Activated CD8-positive, alpha-beta memory T cell treated with anti-CD3 and anti-CD28 coated beads, Interleukin-2, amount 50 U/mL, for 48 hours (primary cell): ENCODE data around the gene LEFTY2.
A peak's percentile ranks its signal among the peaks of the same experiment; 100 is the strongest.
"Not testable (repeated sequence)": the region's sequence is repeated elsewhere in the genome, so short reads cannot be mapped to it uniquely, and the experiment has no call there.

ENCODE experiments used
- DNase-seq: peaks from one replicate; pipeline ENCODE4 v3.0.0-alpha.2; 2020

Gene LEFTY2, protein sequence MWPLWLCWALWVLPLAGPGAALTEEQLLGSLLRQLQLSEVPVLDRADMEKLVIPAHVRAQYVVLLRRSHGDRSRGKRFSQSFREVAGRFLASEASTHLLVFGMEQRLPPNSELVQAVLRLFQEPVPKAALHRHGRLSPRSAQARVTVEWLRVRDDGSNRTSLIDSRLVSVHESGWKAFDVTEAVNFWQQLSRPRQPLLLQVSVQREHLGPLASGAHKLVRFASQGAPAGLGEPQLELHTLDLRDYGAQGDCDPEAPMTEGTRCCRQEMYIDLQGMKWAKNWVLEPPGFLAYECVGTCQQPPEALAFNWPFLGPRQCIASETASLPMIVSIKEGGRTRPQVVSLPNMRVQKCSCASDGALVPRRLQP

GRCh38 chr1:225941187-225941941 lies at the start of gene LEFTY2:
Gene LEFTY2 (minus strand): TSS chr1:225941220. CDS start chr1:225941140, 80 bp downstream.
- DNase-seq = no peak

DNA sequence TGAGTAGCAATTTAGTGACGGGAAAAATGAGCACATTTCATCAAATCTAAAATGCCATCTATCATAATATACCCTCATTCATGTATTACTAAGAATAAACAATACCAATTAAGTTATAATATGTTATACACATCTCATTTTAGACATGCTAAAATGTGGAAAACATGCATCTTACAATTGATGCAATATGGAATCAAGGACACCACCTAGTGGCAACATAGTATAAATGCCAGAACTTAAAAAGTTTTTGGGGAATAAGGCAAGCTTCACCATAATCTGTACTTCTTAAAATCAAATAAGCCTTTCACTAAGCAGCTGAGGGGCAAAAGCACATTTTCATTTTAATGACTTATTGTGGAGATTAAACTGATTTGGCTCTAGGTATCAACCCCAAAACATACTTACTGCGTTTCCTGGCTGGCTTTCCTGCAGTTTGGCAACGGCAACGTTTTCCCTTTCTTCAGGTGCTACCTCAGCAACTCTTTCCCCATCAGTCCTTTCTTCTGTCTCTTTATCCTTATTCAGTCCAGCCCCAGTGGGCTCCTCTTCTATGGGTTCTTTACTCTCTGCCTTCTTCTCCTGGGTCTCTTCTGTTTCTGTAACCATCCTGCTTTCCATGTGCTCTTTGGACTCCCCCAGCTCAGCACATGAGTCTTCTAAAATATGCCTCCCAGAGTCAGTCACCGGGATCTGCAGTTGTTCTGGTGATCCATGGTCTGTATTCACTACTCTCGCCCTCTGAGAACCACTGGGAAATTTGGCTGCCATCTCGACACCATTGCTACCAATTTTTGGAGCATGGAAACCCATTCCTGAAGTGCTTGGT lies 46.7 kb upstream of the LEFTY2 start:
- DNase-seq = no peak

DNA sequence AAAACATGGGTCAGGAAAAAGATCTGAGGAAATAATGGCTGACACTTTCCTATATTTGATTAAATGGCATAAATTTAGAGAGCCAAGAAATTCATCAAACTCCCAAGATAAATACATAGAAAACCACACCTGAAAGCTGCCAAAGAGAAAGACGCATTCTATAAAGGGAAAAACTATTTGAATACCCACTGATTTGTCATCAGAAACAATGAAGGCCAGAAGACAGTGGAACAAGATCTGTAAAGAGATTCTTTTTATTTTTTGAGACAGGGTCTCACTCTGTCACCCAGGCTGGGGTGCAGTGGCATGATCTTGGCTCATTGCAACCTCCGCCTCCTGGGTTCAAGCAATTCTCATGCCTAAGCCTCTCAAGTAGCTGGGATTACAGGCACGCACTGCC lies 40.7 kb upstream of the LEFTY2 start:
- no peak for DNase-seq

DNA sequence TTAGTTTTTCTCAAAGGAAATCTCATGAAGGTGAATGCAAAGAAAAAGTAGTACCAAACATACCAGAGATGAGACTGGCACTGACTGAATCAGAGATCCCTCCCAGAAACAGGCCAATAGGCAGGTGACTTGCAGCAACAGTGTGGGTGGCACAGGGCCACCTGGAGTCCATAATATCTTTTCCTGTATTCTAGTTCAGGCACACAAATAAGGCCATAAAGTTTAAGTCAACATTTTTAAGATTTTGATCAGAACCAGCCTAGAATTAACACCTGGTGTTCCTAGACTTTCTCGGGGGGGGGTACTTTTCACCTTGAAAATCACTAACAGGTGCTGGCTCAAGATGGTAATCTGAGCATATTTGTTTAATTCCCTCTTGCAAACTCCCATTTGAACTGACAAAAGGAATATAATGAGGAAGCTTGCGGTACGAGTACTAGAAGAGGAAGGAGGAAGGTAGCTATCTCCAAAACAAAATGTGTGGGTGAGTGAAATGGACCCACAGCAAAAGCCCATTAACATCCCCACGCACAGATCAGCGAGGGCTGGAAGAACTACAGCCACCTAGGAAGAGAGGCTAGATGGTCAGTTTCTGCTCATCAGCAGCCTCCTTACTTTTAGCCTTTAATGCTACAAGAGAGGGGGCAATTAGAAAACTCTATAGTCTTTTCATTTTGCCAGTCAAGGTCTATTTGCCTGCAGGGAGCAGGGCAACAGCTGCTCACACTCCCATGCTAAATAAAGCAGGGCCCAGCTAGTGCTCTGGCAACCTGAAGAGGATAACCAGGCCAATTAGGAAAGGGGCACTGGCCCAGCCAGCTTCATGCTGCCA lies 39.2 kb upstream of the LEFTY2 start:
- no peak for DNase-seq

DNA sequence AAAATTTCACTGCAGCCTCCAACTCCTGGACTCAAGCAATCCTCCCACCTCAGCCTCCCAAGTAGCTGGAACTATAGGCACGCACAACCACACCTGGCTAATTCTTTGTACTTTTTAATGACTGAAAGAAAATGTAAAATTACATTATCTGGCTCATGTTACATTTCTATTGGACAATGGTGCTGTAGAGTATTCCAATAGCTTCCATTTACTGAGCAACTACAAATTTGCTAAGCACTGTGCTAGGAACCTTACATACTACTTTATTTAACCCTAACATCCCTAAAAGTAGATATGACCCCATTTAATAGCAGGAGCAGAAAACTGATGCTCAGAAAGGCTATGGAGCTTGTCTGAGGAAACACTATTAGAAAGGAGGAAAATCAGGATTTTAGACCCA lies 38.4 kb upstream of the LEFTY2 start:
- DNase-seq = no peak

DNA sequence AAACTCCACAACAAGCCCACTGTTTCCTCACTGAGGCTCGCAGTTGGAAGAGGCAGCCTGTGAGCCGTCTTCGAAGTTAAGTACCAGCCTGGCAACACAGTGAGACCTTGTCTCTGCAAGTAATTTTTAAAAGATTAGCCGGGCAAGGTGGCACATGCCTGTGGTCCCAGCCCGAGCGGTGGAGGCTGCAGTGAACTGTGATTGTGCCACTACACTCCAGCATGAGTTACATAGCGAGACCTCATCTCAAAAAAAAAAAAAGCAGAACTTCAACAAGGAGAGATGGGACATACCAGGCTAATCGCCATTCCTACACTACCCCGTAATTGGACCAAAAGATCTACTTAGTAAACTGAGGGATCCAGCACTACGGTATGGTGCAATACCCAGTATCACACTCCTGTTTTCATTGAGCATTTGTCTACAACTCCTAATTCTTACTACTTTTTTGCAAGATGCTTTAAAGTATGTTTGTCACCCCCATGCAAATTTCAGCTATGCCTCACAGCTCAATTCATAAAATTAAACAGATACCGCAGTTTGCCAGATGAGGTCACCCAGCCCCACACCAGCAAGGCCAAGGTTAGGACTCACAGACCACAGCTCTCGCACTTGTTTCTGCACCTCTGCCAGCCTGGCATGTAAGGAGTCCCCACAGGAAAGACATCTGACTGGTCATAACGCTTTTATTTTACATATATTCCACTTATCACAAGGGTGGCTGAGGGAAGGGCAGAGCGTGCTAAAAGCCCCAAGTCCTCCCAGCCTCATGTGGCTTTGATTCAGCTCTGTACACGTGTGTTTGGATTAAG lies 37.1 kb upstream of the LEFTY2 start:
- peak; percentile 49 for DNase-seq

- peak; percentile 30 for DNase-seq
Measured at GRCh38 chr1:225975146-225975545, 34.1 kb upstream of the LEFTY2 start.

- peak; percentile 49 for DNase-seq
Measured at GRCh38 chr1:225974454-225974853, 33.4 kb upstream of the LEFTY2 start.

GRCh38 chr1:225973158-225973557 lies 32.1 kb upstream of the LEFTY2 start:
- DNase-seq = peak; percentile 42

DNA sequence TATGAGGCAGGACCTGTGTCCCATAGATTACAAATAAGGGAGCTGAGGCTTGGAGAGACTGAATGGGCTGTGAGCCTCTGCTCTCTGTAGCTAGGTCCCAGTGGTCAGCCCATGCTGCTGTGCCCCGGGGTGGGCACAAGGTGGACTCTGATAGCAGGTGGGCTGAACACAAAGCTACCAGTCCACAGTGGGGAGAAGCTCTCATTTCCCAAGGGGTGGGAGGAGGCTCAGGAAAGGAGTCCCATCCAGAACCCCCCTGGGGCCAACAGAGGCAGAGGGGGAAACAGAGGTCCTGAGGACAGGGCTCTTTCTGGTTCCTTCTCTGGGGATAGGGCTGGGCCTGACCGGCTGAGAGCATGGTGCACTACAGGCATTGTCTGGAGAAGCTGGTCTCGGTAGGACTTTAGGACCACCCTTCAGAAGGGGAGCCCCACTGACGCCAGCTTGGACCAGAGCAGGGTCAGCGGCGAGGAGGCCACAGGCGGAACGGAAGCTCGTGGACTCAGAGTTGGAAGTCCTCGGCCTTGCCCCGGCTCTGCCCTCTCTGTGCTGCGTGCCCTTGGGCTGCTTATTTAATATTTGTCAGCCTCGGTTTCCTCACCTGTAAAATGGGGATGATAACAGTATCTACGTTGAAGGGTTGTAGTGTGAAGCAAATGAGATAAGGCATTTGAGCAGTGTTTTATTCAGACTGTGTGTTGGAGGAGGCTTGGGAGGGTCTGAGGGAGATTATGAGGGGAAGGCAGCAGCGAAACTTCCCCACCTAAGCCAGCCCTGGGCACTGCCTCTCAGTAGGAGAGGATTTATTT lies 31.5 kb upstream of the LEFTY2 start:
- peak; percentile 47 for DNase-seq

DNA sequence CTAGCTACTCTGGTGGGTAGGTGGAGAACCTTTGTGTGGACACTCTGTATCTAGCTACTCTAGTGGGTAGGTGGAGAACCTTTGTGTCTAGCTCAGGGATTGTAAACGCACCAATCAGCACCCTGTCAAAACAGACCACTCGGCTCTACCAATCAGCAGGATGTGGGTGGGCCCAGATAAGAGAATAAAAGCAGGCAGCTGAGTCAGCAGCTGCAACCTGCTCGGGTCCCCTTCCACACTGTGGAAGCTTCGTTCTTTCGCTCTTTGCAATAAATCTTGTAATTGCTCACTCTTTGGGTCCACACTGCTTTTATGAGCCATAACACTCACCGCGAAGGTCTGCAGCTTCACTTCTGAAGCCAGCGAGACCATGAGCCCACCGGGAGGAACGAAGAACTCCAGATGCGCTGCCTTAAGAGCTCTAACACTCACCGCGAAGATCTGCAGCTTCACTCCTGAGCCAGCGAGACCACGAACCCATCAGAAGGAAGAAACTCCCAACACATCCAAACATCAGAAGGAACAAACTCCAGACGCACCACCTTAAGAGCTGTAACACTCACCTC lies 29.7 kb upstream of the LEFTY2 start:
- not testable (repeated sequence) for DNase-seq

DNA sequence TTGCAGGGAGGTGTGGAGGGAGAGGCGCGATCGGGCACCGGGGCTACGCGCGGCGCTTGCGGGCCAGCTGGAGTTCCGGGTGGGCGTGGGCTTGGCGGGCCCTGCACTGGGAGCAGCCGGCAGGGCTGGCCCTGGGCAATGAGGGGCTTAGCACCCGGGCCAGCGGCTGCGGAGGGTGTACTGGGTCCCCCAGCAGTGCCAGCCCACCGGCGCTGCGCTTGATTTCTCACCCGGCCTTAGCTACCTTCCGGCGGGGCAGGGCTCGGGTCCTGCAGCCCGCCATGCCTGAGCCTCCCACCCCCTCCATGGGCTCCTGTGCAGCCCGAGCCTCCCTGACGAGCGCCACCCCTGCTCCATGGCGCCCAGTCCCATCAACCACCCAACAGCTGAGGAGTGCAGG lies 28.7 kb upstream of the LEFTY2 start:
- DNase-seq = not testable (repeated sequence)

DNA sequence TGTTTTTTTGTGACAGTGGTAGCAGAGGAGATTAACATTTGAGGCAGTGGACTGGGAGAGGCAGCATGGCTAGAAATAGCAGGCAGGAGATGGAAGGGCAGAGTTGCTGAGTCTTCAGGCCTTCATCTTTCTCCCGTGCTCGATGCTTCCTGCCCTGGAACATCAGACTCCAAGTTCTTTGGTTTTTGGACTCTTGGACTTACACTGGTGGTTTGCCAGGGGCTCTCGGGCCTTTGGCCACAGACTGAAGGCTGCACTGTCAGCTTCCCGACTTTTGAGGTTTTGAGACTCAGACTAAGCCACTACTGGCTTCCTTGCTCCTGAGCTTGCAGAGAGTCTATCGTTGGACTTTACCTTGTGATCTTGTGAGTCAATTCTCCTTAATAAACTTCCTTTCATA lies 24.2 kb upstream of the LEFTY2 start:
- DNase-seq = no peak

DNA sequence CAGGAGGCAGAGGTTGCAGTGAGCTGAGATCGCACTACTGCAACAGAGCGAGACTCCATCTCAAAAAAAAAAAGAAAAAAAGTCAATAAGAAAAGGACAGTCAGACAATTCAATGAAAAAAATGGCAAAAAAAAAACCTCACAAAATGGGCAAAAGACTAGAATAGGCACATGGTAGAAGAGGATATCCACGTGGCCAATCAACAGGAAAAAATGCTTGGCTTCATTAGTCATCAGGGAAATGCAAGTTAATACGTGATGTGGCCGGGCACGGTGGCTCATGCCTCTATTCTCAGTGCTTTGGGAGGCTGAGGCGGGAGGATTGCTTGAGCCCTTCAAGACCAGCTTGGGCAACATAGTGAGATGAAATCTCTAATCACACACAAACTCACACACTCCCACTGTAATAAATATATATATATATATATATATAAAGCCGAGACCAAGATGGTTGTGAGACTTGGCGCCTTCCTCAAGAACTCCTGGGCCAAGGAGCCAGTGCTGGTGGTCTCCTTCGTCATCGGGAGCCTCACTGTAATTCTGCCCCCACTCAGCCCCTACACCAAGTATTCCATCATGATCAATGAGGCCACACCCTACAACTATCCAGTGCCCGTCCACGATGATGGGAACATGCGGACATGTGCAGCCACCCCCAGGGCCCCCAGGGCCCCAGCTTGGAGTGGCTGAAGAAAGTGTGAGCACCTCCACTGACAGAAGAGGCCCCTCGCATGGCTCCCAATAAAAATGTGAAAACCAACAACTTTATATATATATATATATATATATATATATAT lies 22.9 kb upstream of the LEFTY2 start:
- DNase-seq = no peak

DNA sequence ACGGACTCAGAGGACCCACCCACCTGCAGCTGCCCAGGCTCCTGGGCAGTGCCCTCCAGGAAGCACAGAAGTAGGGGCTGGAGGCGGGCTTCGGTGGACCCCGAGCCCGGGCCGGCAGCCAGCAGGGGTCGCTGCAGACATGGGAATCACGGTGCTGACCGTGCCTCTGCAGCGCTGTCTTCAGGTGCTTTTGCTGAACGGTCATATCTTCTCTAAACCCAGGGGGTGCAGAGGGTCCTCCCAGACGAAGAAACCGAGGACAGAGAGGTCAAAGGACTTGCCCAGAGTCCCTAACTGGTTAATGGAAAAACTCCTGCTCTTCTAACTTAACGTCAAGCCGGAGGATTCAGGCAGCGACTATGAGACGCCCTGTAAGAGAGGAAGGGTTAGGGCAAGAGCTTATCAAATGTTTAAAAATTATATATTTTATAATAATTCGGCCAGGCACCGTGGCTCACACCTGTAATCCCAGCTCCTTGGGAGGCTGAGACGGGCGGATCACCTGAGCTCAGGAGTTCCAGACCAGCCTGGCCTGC lies 21.5 kb upstream of the LEFTY2 start:
- peak; percentile 97 for DNase-seq

DNA sequence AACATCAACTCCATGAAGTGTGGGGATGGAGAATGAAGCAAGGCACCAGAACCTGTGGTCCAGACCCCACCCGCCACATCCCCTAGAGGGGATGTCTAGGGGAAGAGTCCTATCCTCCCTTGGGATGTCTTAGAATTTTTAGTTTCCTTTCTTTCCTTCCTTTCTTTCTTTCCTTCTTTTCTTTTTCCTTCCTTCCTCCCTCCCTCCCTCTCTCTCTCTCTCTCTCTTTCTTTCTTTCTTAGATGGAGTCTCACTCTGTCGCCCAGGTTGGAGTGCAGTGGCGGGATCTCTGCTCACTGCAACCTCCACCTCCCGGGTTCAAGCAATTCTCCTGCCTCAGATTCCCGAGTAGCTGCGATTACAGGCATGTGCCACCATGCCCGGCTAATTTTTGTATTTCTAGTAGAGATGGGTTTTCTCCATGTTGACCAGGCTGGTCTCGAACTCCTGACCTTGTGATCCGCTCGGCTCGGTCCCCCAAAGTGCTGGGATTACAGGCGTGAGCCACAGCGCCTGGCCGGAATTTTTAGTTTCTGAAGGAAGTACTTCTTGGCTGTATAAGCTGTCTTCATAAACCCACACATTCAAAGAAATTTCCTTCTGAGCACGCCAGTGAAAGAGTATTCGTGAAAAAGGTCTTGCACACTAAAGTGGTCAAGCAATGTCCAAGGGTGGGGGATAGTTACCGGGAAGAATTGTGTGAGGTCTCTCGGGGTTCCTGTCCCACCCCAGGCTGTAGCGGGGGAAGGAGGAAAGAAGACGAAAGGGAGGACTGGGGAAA lies 20.8 kb upstream of the LEFTY2 start:
- no peak for DNase-seq

DNA sequence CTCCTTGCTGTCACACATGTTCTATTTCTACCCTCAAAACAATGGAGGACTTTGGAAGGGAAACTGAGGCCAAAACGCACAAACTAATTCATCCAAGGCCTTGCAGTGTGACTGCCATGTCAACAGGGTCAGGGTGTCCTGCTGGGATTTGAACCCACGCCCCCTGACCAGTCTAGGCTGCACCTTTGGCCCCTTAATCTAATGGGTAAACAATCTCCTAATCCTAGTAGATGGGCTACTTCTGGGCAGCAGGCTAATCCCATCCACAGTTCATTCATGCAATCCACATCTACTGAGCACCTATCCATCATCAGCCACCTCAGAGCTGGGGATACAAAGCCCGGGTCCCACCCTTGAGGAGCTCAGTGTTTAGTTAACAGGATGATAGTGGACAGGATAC lies 17.0 kb upstream of the LEFTY2 start:
- DNase-seq = no peak

- no peak for DNase-seq
Measured at GRCh38 chr1:225954753-225955152, 13.7 kb upstream of the LEFTY2 start.
